HG03378 (cell line): ENCODE measurements around the gene MFSD2B.
"Not testable (repeated sequence)": the region's sequence is repeated elsewhere in the genome, so short reads cannot be mapped to it uniquely, and the experiment has no call there.

ENCODE experiments used
- ATAC-seq: cut with Tn5 transposase; IDR thresholded peaks from one replicate; pipeline ENCODE4 v1.9.1; 2021; ENCODE audit warnings: mild to moderate bottlenecking, moderate library complexity; ENCODE audit not compliant: unreplicated experiment

Gene MFSD2B

GRCh38 chr2:24018241-24018640 lies 8.4 kb downstream of the MFSD2B start:
- ATAC-seq: no peak

- ATAC-seq: no peak
These were observed 9.8 kb downstream of the MFSD2B start for GRCh38 chr2:24019729-24020128.

GRCh38 chr2:24020244-24020643 lies 10.4 kb downstream of the MFSD2B start:
- ATAC-seq: no peak

GRCh38 chr2:24021122-24021998 lies 11.5 kb downstream of the MFSD2B start:
- no peak for ATAC-seq

GRCh38 chr2:24022324-24022974 lies 12.6 kb downstream of the MFSD2B start:
- no peak for ATAC-seq

- ATAC-seq: no peak
These were observed 13.2 kb downstream of the MFSD2B start for GRCh38 chr2:24022975-24023575.

- no peak for ATAC-seq
These were observed 14.1 kb downstream of the MFSD2B start for GRCh38 chr2:24024018-24024417.

GRCh38 chr2:24024996-24025663 lies 15.2 kb downstream of the MFSD2B start:
- no peak for ATAC-seq

GRCh38 chr2:24026233-24026632 lies 16.3 kb downstream of the MFSD2B start:
- no peak for ATAC-seq

- no peak for ATAC-seq
These were observed 29.1 kb downstream of the MFSD2B start for GRCh38 chr2:24038786-24039499.

GRCh38 chr2:24040511-24040910 lies 30.6 kb downstream of the MFSD2B start:
- ATAC-seq: no peak

GRCh38 chr2:24043133-24043532 lies 33.2 kb downstream of the MFSD2B start:
- not testable (repeated sequence) for ATAC-seq

GRCh38 chr2:24045511-24046508 lies 35.9 kb downstream of the MFSD2B start:
- no peak for ATAC-seq

GRCh38 chr2:24046599-24046929 lies 36.7 kb downstream of the MFSD2B start:
- ATAC-seq: no peak

- peak; percentile 98 for ATAC-seq
These were observed 37.2 kb downstream of the MFSD2B start, which contains the start of gene WDCP for GRCh38 chr2:24046930-24047702. WDCP (minus strand) TSS chr2:24047391; CDS start chr2:24039494, 7,897 bp downstream.

- ATAC-seq: no peak
These were observed 37.8 kb downstream of the MFSD2B start for GRCh38 chr2:24047703-24048033.

GRCh38 chr2:24048769-24049484 lies 39.0 kb downstream of the MFSD2B start:
- ATAC-seq: no peak

- ATAC-seq: no peak
These were observed 39.7 kb downstream of the MFSD2B start, which contains the start of gene FKBP1B for GRCh38 chr2:24049485-24050021. FKBP1B (plus strand) TSS chr2:24049741; CDS start chr2:24049850, 109 bp downstream.
